Suprapubic skin (tissue), 4 donors: ENCODE results near the gene UCK2.
"Not testable (repeated sequence)": the region's sequence is repeated elsewhere in the genome, so short reads cannot be mapped to it uniquely, and the experiment has no call there.

Source experiments
- EP300 ChIP-seq: sonication (generic); formaldehyde crosslinking; IDR thresholded peaks from one replicate; pipeline ENCODE4 v1.6.1; 2017; ENCODE audit warnings: antibody characterized with exemption
- POLR2A ChIP-seq, 2 donors: fragments of 450-650 bp; IDR thresholded peaks; one replicate each; pipeline ENCODE4 v1.6.1; 2017; ENCODE audit warnings: antibody characterized with exemption in 2 of 2, mild to moderate bottlenecking in 2 of 2, moderate library complexity in 2 of 2
- POLR2AphosphoS5 ChIP-seq, 3 donors: sonication (generic); formaldehyde crosslinking; IDR thresholded peaks; one replicate each; pipeline ENCODE4 v1.6.1; 2017; ENCODE audit warnings: antibody characterized with exemption in 3 of 3
- TF ChIP-seq, protein P1 (sequence below), 2 donors: fragments of 200-600 bp in 1 of 2; fragments of 450-650 bp in 1 of 2; sonication (generic) in 1 of 2; IDR thresholded peaks; one replicate each; pipeline ENCODE4 v1.5.1; 2016 to 2019; ENCODE audit warnings: antibody characterized with exemption in 2 of 2, mild to moderate bottlenecking in 1 of 2, moderate library complexity in 1 of 2

DNA sequence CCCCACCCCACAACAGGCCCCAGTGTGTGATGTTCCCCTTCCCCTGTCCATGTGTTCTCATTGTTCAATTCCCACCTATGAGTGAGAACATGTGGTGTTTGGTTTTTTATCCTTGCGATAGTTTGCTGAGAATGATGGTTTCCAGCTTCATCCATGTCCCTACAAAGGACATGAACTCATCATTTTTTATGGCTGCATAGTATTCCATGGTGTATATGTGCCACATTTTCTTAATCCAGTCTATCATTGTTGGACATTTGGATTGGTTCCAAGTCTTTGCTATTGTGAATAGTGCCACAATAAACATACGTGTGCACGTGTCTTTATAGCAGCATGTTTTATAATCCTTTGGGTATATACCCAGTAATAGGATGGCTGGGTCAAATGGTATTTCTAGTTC is 49.2 kb upstream of the UCK2 start:
- TF ChIP-seq, protein P1, sequence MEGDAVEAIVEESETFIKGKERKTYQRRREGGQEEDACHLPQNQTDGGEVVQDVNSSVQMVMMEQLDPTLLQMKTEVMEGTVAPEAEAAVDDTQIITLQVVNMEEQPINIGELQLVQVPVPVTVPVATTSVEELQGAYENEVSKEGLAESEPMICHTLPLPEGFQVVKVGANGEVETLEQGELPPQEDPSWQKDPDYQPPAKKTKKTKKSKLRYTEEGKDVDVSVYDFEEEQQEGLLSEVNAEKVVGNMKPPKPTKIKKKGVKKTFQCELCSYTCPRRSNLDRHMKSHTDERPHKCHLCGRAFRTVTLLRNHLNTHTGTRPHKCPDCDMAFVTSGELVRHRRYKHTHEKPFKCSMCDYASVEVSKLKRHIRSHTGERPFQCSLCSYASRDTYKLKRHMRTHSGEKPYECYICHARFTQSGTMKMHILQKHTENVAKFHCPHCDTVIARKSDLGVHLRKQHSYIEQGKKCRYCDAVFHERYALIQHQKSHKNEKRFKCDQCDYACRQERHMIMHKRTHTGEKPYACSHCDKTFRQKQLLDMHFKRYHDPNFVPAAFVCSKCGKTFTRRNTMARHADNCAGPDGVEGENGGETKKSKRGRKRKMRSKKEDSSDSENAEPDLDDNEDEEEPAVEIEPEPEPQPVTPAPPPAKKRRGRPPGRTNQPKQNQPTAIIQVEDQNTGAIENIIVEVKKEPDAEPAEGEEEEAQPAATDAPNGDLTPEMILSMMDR (IDR thresholded peaks at IDR 0.05), result not testable (repeated sequence)
- not testable (repeated sequence) for TF ChIP-seq POLR2A (IDR thresholded peaks at IDR 0.05); POLR2AphosphoS5 (IDR thresholded peaks at IDR 0.05); EP300
